ENCODE measurements around the gene TTC22.

The TTC22 gene

DNA sequence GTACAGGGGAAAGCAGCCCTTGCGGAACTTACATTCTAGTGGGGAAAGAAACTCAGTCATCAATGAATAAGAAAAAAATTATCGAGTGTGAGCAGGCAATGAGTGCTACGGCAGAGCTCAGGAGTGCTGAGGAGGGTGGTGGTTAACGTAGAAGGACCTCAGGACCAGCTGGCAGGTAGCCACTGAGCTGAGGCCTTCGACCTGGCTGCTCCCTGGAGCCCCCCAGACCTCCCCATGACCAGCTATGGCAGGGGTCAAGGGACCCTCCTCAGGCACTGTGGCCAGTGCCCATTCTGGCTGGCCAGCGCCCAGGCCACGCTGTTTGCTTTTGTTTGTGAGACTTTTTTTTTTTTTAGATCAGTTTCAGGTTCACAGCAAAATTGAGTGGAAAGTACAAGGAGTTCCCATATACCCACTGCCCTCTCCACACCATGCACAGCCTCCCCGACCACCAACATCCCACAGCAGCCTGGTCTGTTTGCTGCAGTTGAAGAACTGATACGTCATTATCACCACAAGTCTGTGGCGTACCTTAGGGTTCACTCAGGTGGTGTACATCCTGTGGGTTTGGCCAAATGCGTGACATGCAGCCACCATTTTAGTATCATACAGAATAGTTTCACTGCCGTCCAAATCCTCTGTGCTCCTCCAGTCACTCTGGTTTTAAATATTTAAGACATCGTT lies 11.8 kb upstream of the TTC22 start:
- TF ChIP-seq TAF1 (IDR thresholded peaks at IDR 0.05; ENCODE audit: borderline replicate concordance, insufficient read depth, low read length) (no peak), POLR2AphosphoS5 (IDR thresholded peaks at IDR 0.05; ENCODE audit: low read depth, low read length) (no peak), REST (IDR thresholded peaks at IDR 0.05; ENCODE audit: insufficient read depth in 1 of 2, low read depth in 2 of 2, low read length in 2 of 2) (no peak), FOXP2 (optimal IDR thresholded peaks at IDR 0.05; ENCODE audit: borderline replicate concordance, extremely low read depth, extremely low read length, insufficient read depth) (no peak)

DNA sequence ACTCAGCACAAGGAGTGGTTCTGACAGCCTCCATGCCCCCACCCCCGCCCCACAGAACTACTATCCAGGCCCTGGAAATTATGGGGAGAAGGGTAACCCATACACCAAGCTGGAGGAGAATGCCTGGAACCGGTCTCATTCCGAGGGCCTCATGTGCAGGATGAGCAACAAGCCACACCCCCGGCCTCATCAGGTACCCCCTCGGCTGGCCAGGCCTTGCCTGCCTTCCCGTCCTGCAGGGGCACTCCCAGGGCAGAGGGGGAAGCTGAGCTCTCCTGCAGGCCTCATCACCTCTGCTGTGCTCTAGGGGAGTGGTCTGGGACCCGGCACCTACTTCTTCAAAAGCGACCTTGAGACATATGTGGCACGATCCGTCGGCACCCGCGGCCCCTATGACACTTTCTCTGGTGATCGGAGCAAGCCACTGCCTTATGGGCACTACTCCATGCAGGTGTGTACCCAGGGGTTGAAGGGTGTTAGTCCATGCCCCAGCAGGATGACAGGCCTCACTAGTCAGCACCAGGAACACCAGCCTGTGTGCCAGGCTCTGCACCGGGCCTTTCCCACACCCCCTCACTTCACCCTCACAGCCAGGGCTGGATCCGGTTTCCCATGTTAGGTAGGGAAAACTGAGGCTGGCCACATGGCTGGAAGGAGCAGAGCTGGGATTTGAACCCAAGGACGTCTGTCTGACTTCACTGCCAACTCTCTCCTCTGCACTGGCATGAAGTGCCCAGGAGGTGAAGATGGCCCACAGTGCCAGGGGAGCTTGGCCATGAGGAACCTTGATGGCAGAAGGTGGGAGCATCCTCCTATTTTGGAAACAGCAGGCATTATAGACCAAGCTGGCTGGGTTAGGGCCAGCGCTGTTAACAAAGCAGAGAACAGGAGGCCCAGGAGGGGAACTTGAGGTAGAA lies 10.9 kb upstream of the TTC22 start:
- TF ChIP-seq POLR2AphosphoS5 (IDR thresholded peaks at IDR 0.05; ENCODE audit: low read depth, low read length): no peak
- no peak for TF ChIP-seq SIN3A (IDR thresholded peaks at IDR 0.05; ENCODE audit: borderline replicate concordance, insufficient read depth, low read length)
- no peak for TF ChIP-seq TAF1 (IDR thresholded peaks at IDR 0.05; ENCODE audit: borderline replicate concordance, insufficient read depth, low read length)
- TF ChIP-seq REST (IDR thresholded peaks at IDR 0.05; ENCODE audit: insufficient read depth in 1 of 2, low read depth in 2 of 2, low read length in 2 of 2): no peak
- no peak for TF ChIP-seq FOXP2 (optimal IDR thresholded peaks at IDR 0.05; ENCODE audit: borderline replicate concordance, extremely low read depth, extremely low read length, insufficient read depth)

DNA sequence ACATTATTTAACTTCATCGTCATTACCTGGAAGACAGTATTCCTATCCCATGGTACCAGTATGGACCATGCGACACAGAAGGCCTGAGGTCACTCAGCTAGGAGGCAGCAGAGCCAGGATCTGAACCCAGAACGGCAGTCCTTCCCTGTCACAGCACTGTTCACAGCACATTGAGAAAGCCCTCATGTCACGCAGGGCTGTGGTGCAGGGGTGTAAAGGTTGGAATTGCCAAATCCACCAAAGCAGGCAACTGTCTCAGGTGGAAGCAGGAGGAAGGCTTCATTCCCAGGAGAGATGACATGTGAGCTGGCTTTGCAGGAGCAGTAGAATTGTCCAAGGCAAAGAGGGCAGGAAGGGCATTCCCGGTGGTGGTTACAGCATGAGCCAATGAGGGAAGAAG lies 9.9 kb upstream of the TTC22 start:
- TF ChIP-seq FOXP2 (optimal IDR thresholded peaks at IDR 0.05; ENCODE audit: borderline replicate concordance, extremely low read depth, extremely low read length, insufficient read depth) (no peak), SIN3A (IDR thresholded peaks at IDR 0.05; ENCODE audit: borderline replicate concordance, insufficient read depth, low read length) (no peak), REST (IDR thresholded peaks at IDR 0.05; ENCODE audit: insufficient read depth in 1 of 2, low read depth in 2 of 2, low read length in 2 of 2) (no peak), POLR2AphosphoS5 (IDR thresholded peaks at IDR 0.05; ENCODE audit: low read depth, low read length) (no peak), TAF1 (IDR thresholded peaks at IDR 0.05; ENCODE audit: borderline replicate concordance, insufficient read depth, low read length) (no peak)

DNA sequence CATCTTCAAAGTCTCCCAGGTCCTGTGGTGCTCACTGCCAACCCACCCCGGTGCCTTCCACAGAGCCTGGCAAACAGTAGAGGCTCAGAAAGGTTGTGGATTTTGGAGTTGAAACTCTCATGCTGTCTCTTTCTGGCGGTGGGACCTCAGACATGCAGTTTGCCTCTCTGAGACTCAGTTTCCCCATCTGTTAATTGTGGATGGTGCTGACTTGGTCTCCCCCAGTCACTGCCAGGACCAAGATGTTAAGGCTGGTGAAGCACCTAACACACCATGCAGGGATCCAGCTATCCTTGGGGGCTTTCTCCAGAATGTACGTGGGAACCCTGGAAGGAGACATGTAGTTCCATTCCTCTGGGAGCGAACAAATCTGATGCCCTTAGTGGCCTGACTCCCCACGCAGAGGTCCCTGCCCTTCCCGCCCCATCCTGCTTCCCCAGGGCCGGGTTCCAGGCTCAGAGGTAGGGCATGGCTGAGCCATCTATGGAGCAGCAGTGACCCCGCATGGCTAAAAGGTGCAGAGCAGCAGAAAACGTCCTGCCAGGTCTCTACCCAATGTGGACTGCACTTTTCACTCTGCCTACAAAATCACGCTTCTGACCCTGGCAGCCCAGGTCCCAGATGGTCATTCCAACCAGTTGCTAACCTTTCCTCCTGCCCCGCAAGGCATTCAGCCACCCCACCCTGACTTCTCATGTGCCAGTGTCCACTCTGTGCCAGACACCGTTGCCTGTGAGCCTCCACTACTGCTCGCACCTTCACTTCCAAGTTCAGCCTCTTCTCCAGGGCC lies 9.2 kb upstream of the TTC22 start:
- no peak for TF ChIP-seq TAF1 (IDR thresholded peaks at IDR 0.05; ENCODE audit: borderline replicate concordance, insufficient read depth, low read length)
- no peak for TF ChIP-seq FOXP2 (optimal IDR thresholded peaks at IDR 0.05; ENCODE audit: borderline replicate concordance, extremely low read depth, extremely low read length, insufficient read depth)
- no peak for TF ChIP-seq POLR2AphosphoS5 (IDR thresholded peaks at IDR 0.05; ENCODE audit: low read depth, low read length)
- no peak for TF ChIP-seq SIN3A (IDR thresholded peaks at IDR 0.05; ENCODE audit: borderline replicate concordance, insufficient read depth, low read length)

DNA sequence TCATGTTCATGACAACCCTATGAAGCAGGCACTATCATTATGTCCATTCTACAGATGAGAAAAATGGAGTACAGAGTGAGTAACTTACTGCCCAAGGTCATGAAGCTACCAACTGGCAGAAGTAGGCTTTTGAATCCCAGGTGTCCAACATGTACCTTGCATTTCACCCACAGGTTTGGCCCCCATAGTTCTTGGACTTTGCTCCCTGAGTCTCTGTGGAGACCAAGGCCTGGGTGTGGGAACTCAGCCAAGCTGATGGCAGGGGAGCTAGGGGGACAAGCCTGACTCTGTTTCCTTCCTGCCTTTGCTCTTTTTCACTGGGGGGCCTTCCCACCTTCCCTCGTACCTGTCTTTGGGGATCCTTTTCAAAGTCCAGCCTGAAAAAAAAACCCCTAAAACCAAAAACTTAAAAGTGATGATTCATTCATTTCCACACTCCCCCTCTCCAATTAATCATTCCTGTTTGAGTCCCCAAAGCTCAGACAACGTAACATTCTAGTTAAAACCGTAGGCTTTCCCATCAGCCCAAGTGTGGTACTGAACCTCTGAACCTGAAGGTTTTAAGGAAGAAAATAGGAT lies 8.5 kb upstream of the TTC22 start:
- TF ChIP-seq TAF1 (IDR thresholded peaks at IDR 0.05; ENCODE audit: borderline replicate concordance, insufficient read depth, low read length) (no peak), SIN3A (IDR thresholded peaks at IDR 0.05; ENCODE audit: borderline replicate concordance, insufficient read depth, low read length) (no peak), FOXP2 (optimal IDR thresholded peaks at IDR 0.05; ENCODE audit: borderline replicate concordance, extremely low read depth, extremely low read length, insufficient read depth) (no peak)
